GM12891 (cell line): ENCODE results near the gene EYA4.

Experiments
- DNase-seq: peaks from one replicate; pipeline ENCODE4 v3.0.0; 2011; ENCODE audit warnings: low spot score; ENCODE audit not compliant: insufficient read length
- FAIRE-seq: peaks from 2 replicates; lab custom pipeline; 2011; peaks lifted over from hg19 to GRCh38; lab: Jason Lieb, UNC
- PAX5 ChIP-seq: IDR thresholded peaks from 2 replicates; pipeline ENCODE4 v1.6.1; 2011; ENCODE audit warnings: low read length, moderate library complexity, mild to moderate bottlenecking; ENCODE audit not compliant: insufficient read depth, severe bottlenecking
- POLR2A ChIP-seq: IDR thresholded peaks from 2 replicates; pipeline ENCODE4 v1.6.1; 2011; ENCODE audit warnings: low read depth, low read length, control low read depth
- POLR2AphosphoS5 ChIP-seq: IDR thresholded peaks from 2 replicates; pipeline ENCODE4 v1.6.1; 2011; ENCODE audit warnings: low read depth, low read length, control low read depth
- POU2F2 ChIP-seq: IDR thresholded peaks from 2 replicates; pipeline ENCODE4 v1.6.1; 2011; ENCODE audit warnings: low read depth, mild to moderate bottlenecking, control low read depth, low read length, moderate library complexity
- SPI1 ChIP-seq: IDR thresholded peaks from 2 replicates; pipeline ENCODE4 v1.6.1; 2011; ENCODE audit warnings: low read depth, low read length, control low read depth
- TAF1 ChIP-seq: IDR thresholded peaks from 2 replicates; pipeline ENCODE4 v1.6.1; 2011; ENCODE audit warnings: low read depth, low read length, control low read depth

Gene EYA4

DNA sequence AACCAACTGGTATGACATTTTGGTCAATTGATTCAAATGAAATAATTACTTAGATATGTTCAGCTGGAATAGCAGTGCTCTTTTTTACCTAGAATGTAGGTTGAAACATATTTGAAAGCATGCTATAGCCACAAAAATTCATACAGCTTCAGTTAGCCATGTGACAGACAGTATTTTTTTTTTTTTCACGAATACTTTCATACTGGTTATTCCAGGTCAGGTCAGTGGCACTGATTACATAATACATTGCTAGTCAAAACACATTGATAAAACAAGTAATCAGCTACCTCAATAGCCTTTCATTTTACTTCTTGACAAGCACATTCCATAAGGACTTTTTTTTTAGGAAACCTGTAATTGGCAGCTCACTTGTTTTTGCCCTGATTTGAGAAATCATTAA is 222.6 kb downstream of the EYA4 start:
- no peak for DNase-seq
- no peak for FAIRE-seq
- TF ChIP-seq POLR2AphosphoS5, result no peak
- TF ChIP-seq POLR2A, result no peak
- no peak for TF ChIP-seq TAF1
- no peak for TF ChIP-seq PAX5
- no peak for TF ChIP-seq SPI1
- no peak for TF ChIP-seq POU2F2

DNA sequence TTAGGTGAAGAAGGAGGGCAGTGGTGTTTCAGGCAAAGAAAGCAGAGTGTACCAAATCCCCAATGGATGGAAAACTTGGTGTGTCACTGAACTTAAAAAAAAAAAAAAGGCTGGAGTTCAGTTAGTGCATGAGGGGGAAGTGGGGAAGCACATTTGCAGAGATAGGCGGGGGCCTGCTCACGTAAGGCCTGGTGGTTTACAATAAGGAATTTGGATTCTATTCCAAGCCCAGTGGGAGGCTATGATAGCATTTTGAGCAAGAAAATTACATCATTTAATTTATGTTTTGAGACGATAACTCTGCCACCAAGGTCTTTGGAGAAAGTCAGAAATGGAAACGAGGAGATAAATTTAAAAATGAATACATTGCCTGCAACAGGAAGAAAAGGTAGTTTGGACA is 225.5 kb downstream of the EYA4 start:
- FAIRE-seq, result no peak
- no peak for DNase-seq
- TF ChIP-seq SPI1, result no peak
- no peak for TF ChIP-seq POLR2AphosphoS5
- no peak for TF ChIP-seq PAX5
- no peak for TF ChIP-seq POU2F2
- no peak for TF ChIP-seq TAF1
- no peak for TF ChIP-seq POLR2A

DNA sequence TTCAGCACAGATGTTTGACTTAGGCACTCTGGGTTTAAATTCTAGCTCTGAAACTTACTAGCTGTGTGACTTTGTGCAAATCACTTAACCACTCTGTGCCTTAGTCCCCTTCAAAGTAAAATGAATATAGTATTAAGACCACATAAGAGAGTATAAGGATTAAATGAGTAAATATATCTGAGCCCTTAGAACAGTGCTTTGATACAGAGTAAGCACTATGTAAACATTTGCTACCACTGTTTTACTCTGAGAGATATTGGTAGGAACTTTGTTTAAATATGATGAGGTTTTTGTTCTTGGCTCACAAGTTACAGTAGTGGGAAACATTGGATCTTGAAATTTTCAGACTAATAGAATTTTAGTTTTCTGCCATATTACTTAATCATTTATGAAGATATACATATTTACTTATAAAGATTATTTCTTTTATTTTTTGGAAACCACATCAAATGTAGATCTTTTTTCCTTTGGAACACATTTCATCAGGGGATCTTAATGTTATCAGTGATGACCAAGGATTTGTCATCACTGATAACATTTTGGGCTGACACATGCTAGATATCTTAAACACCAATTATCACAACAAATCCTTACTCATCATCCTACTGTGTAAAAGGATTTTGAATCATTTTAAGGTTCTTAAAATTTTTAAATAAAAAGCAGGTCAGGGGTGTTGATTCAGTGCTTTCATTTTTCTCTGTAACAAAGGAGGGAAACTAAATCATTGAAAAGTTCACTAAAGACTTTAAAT is 226.2 kb downstream of the EYA4 start:
- no peak for FAIRE-seq
- no peak for TF ChIP-seq PAX5
- TF ChIP-seq POLR2A, result no peak
- no peak for TF ChIP-seq POLR2AphosphoS5
- TF ChIP-seq POU2F2, result no peak
- no peak for TF ChIP-seq SPI1
- no peak for TF ChIP-seq TAF1
- no peak for DNase-seq

DNA sequence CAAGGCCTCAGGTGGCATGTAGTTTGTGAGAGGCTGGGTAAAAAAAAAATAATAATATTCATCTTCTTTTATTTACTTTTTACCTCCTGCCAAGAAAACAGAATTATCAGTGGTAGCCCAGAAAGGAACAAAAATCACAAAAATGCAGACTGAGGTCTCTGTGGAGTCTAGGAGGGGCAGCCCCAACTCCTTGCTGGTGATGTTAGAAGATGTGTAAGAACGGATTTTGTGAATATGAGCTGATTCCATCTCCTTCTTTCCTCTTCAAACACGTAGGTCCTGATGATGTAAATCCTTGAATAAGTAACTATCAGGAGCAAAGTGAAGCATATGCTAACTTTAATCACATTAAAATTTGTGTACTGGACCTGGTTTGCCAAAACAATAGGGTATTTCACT is 226.8 kb downstream of the EYA4 start:
- DNase-seq (no peak), FAIRE-seq (no peak)
- no peak for TF ChIP-seq SPI1
- TF ChIP-seq PAX5, result no peak
- TF ChIP-seq TAF1, result no peak

GRCh38 chr6:133468591-133468990 is 227.4 kb downstream of the EYA4 start:
- DNase-seq (no peak), FAIRE-seq (no peak)
- TF ChIP-seq POU2F2 (no peak), SPI1 (no peak), PAX5 (no peak), POLR2A (no peak), TAF1 (no peak)

DNA sequence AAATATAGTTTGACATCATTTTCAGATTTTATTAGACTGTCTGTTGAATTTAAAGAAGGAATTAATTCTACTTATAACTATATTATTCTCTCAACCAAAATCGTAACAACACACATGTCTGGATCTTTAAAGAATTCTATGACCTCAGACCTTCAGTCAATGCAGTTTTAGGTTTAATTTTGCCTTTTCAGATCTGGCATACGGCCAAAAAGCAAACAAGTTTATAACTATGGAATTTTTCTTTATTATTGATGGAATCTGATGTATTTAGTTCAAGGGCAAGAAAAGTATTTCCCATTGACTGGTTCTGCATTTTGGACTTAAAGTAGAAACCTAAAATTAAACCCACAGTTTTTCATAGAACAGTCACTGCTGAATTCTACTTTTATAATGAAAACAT is 233.4 kb downstream of the EYA4 start:
- TF ChIP-seq SPI1 (no peak), POU2F2 (no peak), PAX5 (no peak), POLR2AphosphoS5 (no peak), POLR2A (no peak)
- FAIRE-seq, result no peak

GRCh38 chr6:133478673-133479072 is 237.5 kb downstream of the EYA4 start:
- DNase-seq, result no peak
- no peak for FAIRE-seq
- TF ChIP-seq TAF1, result no peak
- TF ChIP-seq POLR2A, result no peak
- TF ChIP-seq POLR2AphosphoS5, result no peak
- no peak for TF ChIP-seq PAX5
- TF ChIP-seq SPI1, result no peak
- TF ChIP-seq POU2F2, result no peak

More for the DNA sequence above, 233.4 kb downstream of the EYA4 start:
- DNase-seq, result no peak

GRCh38 chr6:133487174-133487573 is 246.0 kb downstream of the EYA4 start:
- TF ChIP-seq SPI1 (no peak), PAX5 (no peak), POU2F2 (no peak), TAF1 (no peak), POLR2AphosphoS5 (no peak), POLR2A (no peak)
- DNase-seq (no peak), FAIRE-seq (no peak)

DNA sequence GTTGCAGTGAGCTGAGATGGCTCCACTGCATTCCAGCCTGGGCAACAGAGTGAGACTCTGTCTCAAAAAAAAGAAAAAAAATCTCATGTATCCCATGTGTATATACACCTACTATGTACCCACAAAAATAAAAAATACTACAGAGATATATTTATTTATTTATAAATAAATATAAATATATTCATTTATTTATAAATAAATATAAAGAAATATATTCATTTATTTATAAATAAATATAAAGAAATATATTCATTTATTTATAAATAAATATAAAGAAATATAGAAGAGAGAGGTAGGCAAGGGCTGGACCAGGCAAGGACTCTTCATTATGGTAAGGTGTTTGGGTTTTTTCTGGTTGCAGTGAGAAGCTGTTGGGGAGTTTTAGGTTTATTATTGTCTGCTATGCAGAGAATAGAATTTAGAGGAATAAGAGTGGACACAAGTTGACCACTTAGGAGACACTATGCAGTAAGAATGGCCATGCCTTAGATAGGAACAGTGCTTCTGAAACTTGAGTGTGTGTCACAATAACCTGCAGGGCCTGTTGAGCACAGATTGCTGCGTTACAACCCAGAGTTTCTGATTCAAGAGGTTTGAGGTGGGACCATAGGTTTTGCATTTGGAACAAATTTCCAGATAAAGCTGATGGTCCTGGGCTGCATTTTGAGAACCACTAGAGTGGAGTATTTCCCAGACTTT is 254.2 kb downstream of the EYA4 start:
- DNase-seq (no peak), FAIRE-seq (no peak)
- TF ChIP-seq POLR2AphosphoS5 (no peak), POLR2A (no peak), TAF1 (no peak), PAX5 (no peak), SPI1 (no peak), POU2F2 (no peak)

DNA sequence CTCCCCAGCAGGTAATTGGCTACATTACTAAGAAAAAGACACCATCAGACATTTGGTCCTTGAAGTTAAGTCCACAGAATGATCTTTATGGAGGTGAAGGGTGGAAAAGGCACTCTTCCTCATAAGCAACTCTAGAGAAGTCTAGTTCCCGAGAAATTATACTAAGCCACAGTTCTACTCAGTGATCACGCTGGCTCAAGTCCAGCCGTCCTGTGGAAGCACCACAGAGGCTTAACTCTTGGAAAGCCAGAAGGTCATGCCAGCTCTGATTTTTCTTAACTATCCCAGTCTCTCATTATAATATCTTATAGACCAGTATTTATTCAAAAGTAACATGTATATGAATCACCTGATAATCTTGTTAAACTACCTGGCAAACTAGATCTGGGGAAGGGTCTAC is 258.5 kb downstream of the EYA4 start:
- TF ChIP-seq POLR2AphosphoS5 (no peak), TAF1 (no peak), POLR2A (no peak), SPI1 (no peak), POU2F2 (no peak), PAX5 (no peak)
- FAIRE-seq, result no peak

More for the DNA sequence above, 258.5 kb downstream of the EYA4 start:
- no peak for DNase-seq
